GM12878 (cell line): Measurements from ENCODE around the gene UNC5CL. TPM values are rescaled to one million over a fixed set of nuclear protein-coding genes. Genes with fewer than 3 reads are reported as not detected.

Experiments used
- ATF3 ChIP-seq: IDR thresholded peaks from 2 replicates; pipeline ENCODE4 v1.6.1; 2011; ENCODE audit warnings: low read depth, mild to moderate bottlenecking, low read length, moderate library complexity, borderline replicate concordance; ENCODE audit errors: extremely low read depth
- BACH1 ChIP-seq: fragments of 450-650 bp; IDR thresholded peaks from 2 replicates; pipeline ENCODE4 v1.6.1; 2017; ENCODE audit warnings: mild to moderate bottlenecking, borderline replicate concordance
- CEBPB ChIP-seq, 2 experiments: fragments of 150-350 bp in 1 of 2; IDR thresholded peaks; 2 replicates each; pipeline ENCODE4 v1.6.1; 2012 to 2014; ENCODE audit warnings: low read depth in 2 of 2, low read length in 2 of 2, borderline replicate concordance in 1 of 2, inconsistent platforms in 1 of 2
- CEBPZ ChIP-seq: fragments of 150-350 bp; IDR thresholded peaks from 2 replicates; pipeline ENCODE4 v1.6.1; 2016; ENCODE audit warnings: low read depth, low read length
- CREB1 ChIP-seq: IDR thresholded peaks from 2 replicates; pipeline ENCODE4 v1.6.1; 2012; ENCODE audit warnings: low read depth, mild to moderate bottlenecking, inconsistent platforms
- ESRRA ChIP-seq: IDR thresholded peaks from 2 replicates; pipeline ENCODE4 v1.6.1; 2012; ENCODE audit warnings: mild to moderate bottlenecking, low read length, improper control_type of control experiment
- ETV6 ChIP-seq, 2 experiments: fragments of 450-650 bp in 1 of 2; IDR thresholded peaks in 1 of 2; conservative IDR thresholded peaks in 1 of 2; 2 replicates each; pipeline ENCODE4 v1.6.1; 2014; ENCODE audit warnings: antibody characterized with exemption in 1 of 2, borderline replicate concordance in 1 of 2, low read depth in 1 of 2, mild to moderate bottlenecking in 1 of 2, moderate library complexity in 1 of 2
- EZH2 ChIP-seq: IDR thresholded peaks from 2 replicates; pipeline ENCODE4 v1.6.1; 2012; ENCODE audit warnings: low read depth, mild to moderate bottlenecking, control low read depth, inconsistent platforms, low read length, borderline replicate concordance; ENCODE audit not compliant: control insufficient read depth
- IRF3 ChIP-seq: fragments of 450-650 bp; IDR thresholded peaks from 2 replicates; pipeline ENCODE4 v1.6.1; 2014; ENCODE audit warnings: mild to moderate bottlenecking
- KLF5 ChIP-seq: fragments of 450-650 bp; IDR thresholded peaks from 2 replicates; pipeline ENCODE4 v1.6.1; 2014; ENCODE audit warnings: mild to moderate bottlenecking; ENCODE audit not compliant: partially characterized antibody
- MEF2A ChIP-seq: IDR thresholded peaks from 2 replicates; pipeline ENCODE4 v1.6.1; 2011; ENCODE audit warnings: low read depth, mild to moderate bottlenecking, low read length, moderate library complexity; ENCODE audit not compliant: insufficient read depth
- NFYA ChIP-seq: IDR thresholded peaks from 2 replicates; pipeline ENCODE4 v1.6.1; 2011; ENCODE audit warnings: low read depth, mild to moderate bottlenecking, low read length, improper control_type of control experiment, borderline replicate concordance
- NKRF ChIP-seq: fragments of 450-650 bp; conservative IDR thresholded peaks from 2 replicates; pipeline ENCODE4 v1.6.1; 2017; ENCODE audit warnings: mild to moderate bottlenecking, moderate library complexity
- POLR2AphosphoS2 ChIP-seq: IDR thresholded peaks from 2 replicates; pipeline ENCODE4 v1.6.1; 2011; ENCODE audit warnings: low read depth, mild to moderate bottlenecking, low read length, improper control_type of control experiment, moderate library complexity
- RUNX3 ChIP-seq: IDR thresholded peaks from 2 replicates; pipeline ENCODE4 v1.6.1; 2012; ENCODE audit warnings: low read length, inconsistent platforms
- SIN3A ChIP-seq: IDR thresholded peaks from 2 replicates; pipeline ENCODE4 v1.6.1; 2012; ENCODE audit warnings: low read depth, low read length, improper control_type of control experiment
- SIX5 ChIP-seq: IDR thresholded peaks from 2 replicates; pipeline ENCODE4 v1.6.1; 2011; ENCODE audit warnings: mild to moderate bottlenecking, low read depth, low read length, moderate library complexity; ENCODE audit not compliant: severe bottlenecking
- SMC3 ChIP-seq: IDR thresholded peaks from 2 replicates; pipeline ENCODE4 v1.6.1; 2011; ENCODE audit warnings: low read length, improper control_type of control experiment, borderline replicate concordance
- TCF3 ChIP-seq: IDR thresholded peaks from 2 replicates; pipeline ENCODE4 v1.6.1; 2012; ENCODE audit warnings: low read depth, mild to moderate bottlenecking, low read length, borderline replicate concordance; ENCODE audit not compliant: insufficient read depth
- YY1 ChIP-seq: IDR thresholded peaks from 2 replicates; pipeline ENCODE4 v1.6.1; 2011; ENCODE audit warnings: low read depth, mild to moderate bottlenecking, low read length
- polyA plus RNA-seq, 11 experiments: library from polyadenylated mRNA; depleted of rRNA in 4 of 11; unstranded in 6 of 11; stranded (reverse) in 5 of 11; fragments of >200 nt; fragmentation: Nextera tagmentation in 4 of 11; fragmentation: Illumina TruSeq in 1 of 11; extraction: Ambion mirVana in 4 of 11; extraction: Trizol in 1 of 11; gene quantifications; 1 replicate in 1 of 11; 2 replicates in 10 of 11; pipeline versions ENCODE4 v1.2.1 to v1.2.3, GENCODE V29; 2011 to 2016; ENCODE audit warnings: inconsistent platforms in 2 of 11, missing spikeins in 2 of 11, low read depth in 1 of 11
- total RNA-seq, 4 experiments: library from RNA; depleted of rRNA in 3 of 4; stranded (reverse); fragments of >200 nt in 3 of 4; fragmentation: Illumina TruSeq in 1 of 4; extraction: Trizol in 1 of 4; gene quantifications; 2 replicates each; pipeline versions ENCODE4 v1.2.1 to v1.2.3, GENCODE V29; 2013 to 2021

UNC5CL gene
- total and polyA plus RNA-seq, 10 of the 15 experiments (the other 5 are each of a cell fraction or from before 2014, with no cell fraction given) = 0.11 to 1.2 (median 0.46) TPM; not detected in 1

- TF ChIP-seq MEF2A = no peak
- TF ChIP-seq KLF5 = peak; percentile 82
- TF ChIP-seq SIX5 = peak; percentile 58
- no peak for TF ChIP-seq NFYA
- 0 out of 2 replicates have a peak, but pooled peaks have one; percentile 83 for TF ChIP-seq SIN3A
- no peak for TF ChIP-seq CEBPB (IDR thresholded peaks at IDR 0.05; ENCODE audit: borderline replicate concordance in 1 of 2, low read depth in 2 of 2, low read length in 2 of 2)
- peak; percentile 98 for TF ChIP-seq YY1
- 0 out of 2 replicates have a peak, but pooled peaks have one; percentile 24 for TF ChIP-seq ESRRA
- TF ChIP-seq SMC3 = no peak
- TF ChIP-seq IRF3 = 0 out of 2 replicates have a peak, but pooled peaks have one; percentile 35
- TF ChIP-seq NKRF = peak; percentile 91; the same call in 1 of the 2 replicates
- TF ChIP-seq CREB1 = peak; percentile 59
- TF ChIP-seq BACH1 = 0 out of 2 replicates have a peak, but pooled peaks have one; percentile 47
- no peak for TF ChIP-seq CEBPZ
- 0 out of 2 replicates have a peak, but pooled peaks have one; percentile 15 for TF ChIP-seq TCF3
- TF ChIP-seq ETV6 (conservative IDR thresholded peaks at IDR 0.05 in 1 of 2, IDR thresholded peaks at IDR 0.05 in 1 of 2; ENCODE audit: borderline replicate concordance in 1 of 2, low read depth in 1 of 2) = peak in 1 of 2 experiments; percentile 65; a peak in 1 of 4 replicates
- 0 out of 2 replicates have a peak, but pooled peaks have one; percentile 47 for TF ChIP-seq POLR2AphosphoS2
- no peak for TF ChIP-seq ATF3
- no peak for TF ChIP-seq EZH2
- peak; percentile 53 for TF ChIP-seq RUNX3
Observed at GRCh38 chr6:41071923-41072835, 33.2 kb upstream of the UNC5CL start, which contains the start of gene OARD1 (continued).
